SK-N-SH treated with all-trans-retinoic acid at 6 μM for 48 hours (cell line): ENCODE results near the gene CLOCK.

ENCODE experiments used
- ATAC-seq: fragments of 200-7000 bp; cut with Tn5 transposase; 3 replicates; pipeline ENCODE4 v1.9.1; 2020; ENCODE audit warnings: mild to moderate bottlenecking, moderate library complexity
- ARNTL ChIP-seq: fragments of 450-650 bp; formaldehyde crosslinking; IDR thresholded peaks from 2 replicates; pipeline ENCODE4 v1.5.0; 2020; ENCODE audit warnings: low read depth, mild to moderate bottlenecking, moderate library complexity, borderline replicate concordance
- BACH2 ChIP-seq: fragments of 250-450 bp; sonication (Bioruptor Pico); IDR thresholded peaks from 2 replicates; pipeline ENCODE4 v1.9.0; 2021; ENCODE audit warnings: mild to moderate bottlenecking, borderline replicate concordance
- CREB5 ChIP-seq: fragments of 250-450 bp; sonication (Bioruptor Pico); IDR thresholded peaks from 2 replicates; pipeline ENCODE4 v1.5.1; 2020; ENCODE audit warnings: low read depth, mild to moderate bottlenecking, moderate library complexity
- CSDC2 ChIP-seq: fragments of 250-450 bp; sonication (Bioruptor Pico); IDR thresholded peaks from 2 replicates; pipeline ENCODE4 v1.5.0; 2020; ENCODE audit warnings: mild to moderate bottlenecking, moderate library complexity
- CSRNP3 ChIP-seq: fragments of 250-450 bp; sonication (Bioruptor Pico); IDR thresholded peaks from 2 replicates; pipeline ENCODE4 v1.5.1; 2021; ENCODE audit warnings: mild to moderate bottlenecking, moderate library complexity
- GLIS3 ChIP-seq: fragments of 250-450 bp; sonication (Bioruptor Pico); IDR thresholded peaks from 2 replicates; pipeline ENCODE4 v1.5.0; 2020; ENCODE audit warnings: mild to moderate bottlenecking, moderate library complexity
- ISL1 ChIP-seq: fragments of 250-450 bp; sonication (Bioruptor Pico); IDR thresholded peaks from 2 replicates; pipeline ENCODE4 v2.1.2; 2022; ENCODE audit warnings: mild to moderate bottlenecking, moderate library complexity
- OSR1 ChIP-seq: fragments of 250-450 bp; sonication (Bioruptor Pico); IDR thresholded peaks from 2 replicates; pipeline ENCODE4 v1.8.0; 2022; ENCODE audit warnings: moderate library complexity, mild to moderate bottlenecking, inconsistent platforms
- PATZ1 ChIP-seq: fragments of 250-450 bp; sonication (Bioruptor Pico); IDR thresholded peaks from 2 replicates; pipeline ENCODE4 v1.8.0; 2020; ENCODE audit warnings: mild to moderate bottlenecking, moderate library complexity, borderline replicate concordance
- POU6F1 ChIP-seq: fragments of 250-450 bp; sonication (Bioruptor Pico); IDR thresholded peaks from 2 replicates; pipeline ENCODE4 v1.8.0; 2021; ENCODE audit warnings: low read depth, mild to moderate bottlenecking, moderate library complexity, borderline replicate concordance
- PPARA ChIP-seq: fragments of 250-450 bp; sonication (Bioruptor Pico); IDR thresholded peaks from 2 replicates; pipeline ENCODE4 v1.5.0; 2020; ENCODE audit warnings: mild to moderate bottlenecking, borderline replicate concordance
- RARB ChIP-seq: fragments of 250-450 bp; sonication (Bioruptor Pico); IDR thresholded peaks from 2 replicates; pipeline ENCODE4 v1.8.0; 2021; ENCODE audit warnings: mild to moderate bottlenecking, moderate library complexity
- TCF4 ChIP-seq: fragments of 250-450 bp; sonication (Bioruptor Pico); IDR thresholded peaks from 2 replicates; pipeline ENCODE4 v1.8.0; 2021; ENCODE audit warnings: mild to moderate bottlenecking, moderate library complexity, borderline replicate concordance
- TOX ChIP-seq: fragments of 250-450 bp; sonication (Bioruptor Pico); IDR thresholded peaks from 2 replicates; pipeline ENCODE4 v1.8.0; 2021; ENCODE audit warnings: mild to moderate bottlenecking, moderate library complexity, borderline replicate concordance
- TSHZ2 ChIP-seq: fragments of 250-450 bp; sonication (Bioruptor Pico); IDR thresholded peaks from 2 replicates; pipeline ENCODE4 v1.5.0; 2020; ENCODE audit warnings: mild to moderate bottlenecking, moderate library complexity
- ZC3H10 ChIP-seq: fragments of 250-450 bp; sonication (Bioruptor Pico); IDR thresholded peaks from 2 replicates; pipeline ENCODE4 v1.5.1; 2021; ENCODE audit warnings: mild to moderate bottlenecking, moderate library complexity
- ZFP3 ChIP-seq: fragments of 250-450 bp; sonication (Bioruptor Pico); IDR thresholded peaks from 2 replicates; pipeline ENCODE4 v1.5.0; 2020; ENCODE audit warnings: mild to moderate bottlenecking, moderate library complexity
- ZFP30 ChIP-seq: fragments of 450-650 bp; formaldehyde crosslinking; IDR thresholded peaks from 2 replicates; pipeline ENCODE4 v1.5.0; 2022; ENCODE audit warnings: mild to moderate bottlenecking, moderate library complexity
- ZNF70 ChIP-seq: fragments of 450-650 bp; formaldehyde crosslinking; IDR thresholded peaks from 2 replicates; pipeline ENCODE4 v1.5.0; 2020; ENCODE audit warnings: mild to moderate bottlenecking, moderate library complexity
- ZNF8 ChIP-seq: fragments of 450-650 bp; formaldehyde crosslinking; IDR thresholded peaks from 2 replicates; pipeline ENCODE4 v1.5.0; 2020; ENCODE audit warnings: mild to moderate bottlenecking, moderate library complexity

The CLOCK gene

GRCh38 chr4:55483315-55483714, 63.4 kb downstream of the CLOCK start:
- TF ChIP-seq TOX (CRISPR knock-in tag): no peak
- no peak for TF ChIP-seq ZC3H10 (CRISPR knock-in tag)
- TF ChIP-seq RARB (CRISPR knock-in tag): no peak
- no peak for TF ChIP-seq PATZ1 (CRISPR knock-in tag)
- TF ChIP-seq BACH2 (CRISPR knock-in tag): no peak
- no peak for TF ChIP-seq PPARA (CRISPR knock-in tag)
- TF ChIP-seq CREB5: no peak
- TF ChIP-seq GLIS3: no peak
- TF ChIP-seq TSHZ2 (CRISPR knock-in tag): no peak
- no peak for TF ChIP-seq ZNF8
- no peak for TF ChIP-seq POU6F1
- no peak for TF ChIP-seq ZNF70
- TF ChIP-seq ARNTL (CRISPR knock-in tag): no peak
- TF ChIP-seq CSRNP3 (CRISPR knock-in tag): no peak
- TF ChIP-seq ISL1 (CRISPR knock-in tag): no peak
- TF ChIP-seq TCF4 (CRISPR knock-in tag): no peak
- no peak for TF ChIP-seq CSDC2 (CRISPR knock-in tag)
- TF ChIP-seq ZFP3: no peak
- no peak for TF ChIP-seq ZFP30
- TF ChIP-seq, all 23 proteins: peak for 0
- no peak for ATAC-seq

- no peak for TF ChIP-seq BACH2 (CRISPR knock-in tag)
- no peak for TF ChIP-seq ISL1 (CRISPR knock-in tag)
- TF ChIP-seq PATZ1 (CRISPR knock-in tag): no peak
- no peak for TF ChIP-seq ZNF70
- no peak for TF ChIP-seq CSDC2 (CRISPR knock-in tag)
- no peak for TF ChIP-seq RARB (CRISPR knock-in tag)
- no peak for TF ChIP-seq OSR1 (CRISPR knock-in tag)
- TF ChIP-seq GLIS3: no peak
- TF ChIP-seq POU6F1: no peak
- TF ChIP-seq ZFP3: no peak
- TF ChIP-seq TSHZ2 (CRISPR knock-in tag): no peak
- ATAC-seq: no peak
These were observed 71.1 kb downstream of the CLOCK start for GRCh38 chr4:55475394-55476243.
